GM12878 (cell line): ENCODE measurements around the gene CATSPER4. TPM values are rescaled to one million over a fixed set of nuclear protein-coding genes. Genes with fewer than 3 reads are reported as not detected.

ENCODE experiments used
- ATAC-seq: fragments of 200-7000 bp; cut with Tn5 transposase; 3 replicates; pipeline ENCODE4 v1.9.1; 2020; ENCODE audit warnings: mild to moderate bottlenecking, moderate library complexity
- BruUV-seq: library from RNA; stranded (reverse); fragments of 400-500 nt; replicated peaks from 2 replicates; lab custom pipeline; 2021; lab: Mats Ljungman, UMichigan
- CTCF ChIA-PET: fragments of 300-600 bp; sonication (Branson Sonifier 250); formaldehyde crosslinking; extraction: SDS; loops from one replicate; lab custom pipeline; 2021; ENCODE audit warnings: inconsistent platforms; lab: Yijun Ruan, JAX
- POLR2A ChIA-PET: fragments of 350-600 bp; formaldehyde crosslinking; extraction: SDS; loops from one replicate; lab custom pipeline; 2021; ENCODE audit warnings: inconsistent platforms; lab: Charles Lee
- RAD21 ChIA-PET: fragments of 300-600 bp; sonication (Branson Sonifier 250); formaldehyde crosslinking; loops from one replicate; lab custom pipeline; 2023; ENCODE audit warnings: antibody characterized with exemption; ENCODE audit not compliant: unreplicated experiment; lab: Charles Lee
- SMC1A ChIA-PET: fragments of 300-600 bp; sonication (Branson Sonifier 250); formaldehyde crosslinking; loops from one replicate; lab custom pipeline; 2023; ENCODE audit not compliant: unreplicated experiment, uncharacterized antibody; lab: Charles Lee
- DNase-seq: peaks from one replicate; pipeline ENCODE4 v3.0.0-alpha.2; 2011; ENCODE audit warnings: low read depth, low spot score
- FAIRE-seq: peaks from 3 replicates; lab custom pipeline; 2011; peaks lifted over from hg19 to GRCh38; lab: Jason Lieb, UNC
- H2AFZ ChIP-seq: 2 replicates; pipeline ENCODE4 v1.6.0; 2011; ENCODE audit warnings: low read depth, low read length, control low read depth; ENCODE audit not compliant: control insufficient read depth
- H3K27ac ChIP-seq: 2 replicates; pipeline ENCODE4 v1.5.1; 2011; ENCODE audit warnings: control low read depth; ENCODE audit not compliant: control insufficient read depth, insufficient read depth
- H3K27me3 ChIP-seq, 2 experiments: replicated peaks in 1 of 2; 2 replicates each; pipeline versions ENCODE4 v1.6.0 to v1.6.1; 2011; ENCODE audit warnings: low read length in 1 of 2; ENCODE audit not compliant: control insufficient read depth in 2 of 2, insufficient read depth in 2 of 2
- H3K36me3 ChIP-seq, 2 experiments: 2 replicates each; pipeline ENCODE4 v1.5.1; 2011; ENCODE audit warnings: low read length in 1 of 2; ENCODE audit not compliant: control insufficient read depth in 2 of 2, insufficient read depth in 2 of 2
- H3K4me1 ChIP-seq: 2 replicates; pipeline ENCODE4 v1.6.1; 2011; ENCODE audit warnings: mild to moderate bottlenecking, low read length, moderate library complexity, mixed read lengths; ENCODE audit not compliant: control insufficient read depth, insufficient read depth
- H3K4me2 ChIP-seq: 2 replicates; pipeline ENCODE4 v1.6.0; 2011; ENCODE audit warnings: control low read depth; ENCODE audit not compliant: control insufficient read depth, insufficient read depth
- H3K4me3 ChIP-seq: fragments of 200-600 bp; sonication (generic); 2 replicates; pipeline ENCODE4 v1.5.1; 2016
- H3K79me2 ChIP-seq: 2 replicates; pipeline ENCODE4 v1.6.0; 2011; ENCODE audit warnings: low read length; ENCODE audit not compliant: control insufficient read depth, insufficient read depth
- H3K9ac ChIP-seq: 2 replicates; pipeline ENCODE4 v1.8.0; 2011; ENCODE audit warnings: low read length, control low read depth, mixed read lengths; ENCODE audit not compliant: control insufficient read depth, insufficient read depth
- H3K9me3 ChIP-seq: replicated peaks from 3 replicates; pipeline ENCODE4 v1.5.1; 2011; ENCODE audit warnings: mild to moderate bottlenecking, low read length; ENCODE audit not compliant: control insufficient read depth, insufficient read depth
- H4K20me1 ChIP-seq: 2 replicates; pipeline ENCODE4 v1.6.0; 2011; ENCODE audit not compliant: control insufficient read depth, insufficient read depth
- ASH2L ChIP-seq: fragments of 300-600, 200-600 bp; sonication (generic); IDR thresholded peaks from 2 replicates; pipeline ENCODE4 v1.6.1; 2017; ENCODE audit warnings: low read depth, mild to moderate bottlenecking, borderline replicate concordance
- GATAD2B ChIP-seq: fragments of 450-650 bp; conservative IDR thresholded peaks from 2 replicates; pipeline ENCODE4 v1.6.1; 2017; ENCODE audit warnings: low read depth, mild to moderate bottlenecking, moderate library complexity
- IRF5 ChIP-seq: fragments of 450-650 bp; IDR thresholded peaks from 2 replicates; pipeline ENCODE4 v1.6.1; 2017; ENCODE audit warnings: borderline replicate concordance
- RCOR1 ChIP-seq: conservative IDR thresholded peaks from 2 replicates; pipeline ENCODE4 v1.6.1; 2012; ENCODE audit warnings: low read depth, low read length, improper control_type of control experiment
- REST ChIP-seq: IDR thresholded peaks from 2 replicates; pipeline ENCODE4 v1.6.1; 2012; ENCODE audit warnings: mild to moderate bottlenecking, low read depth, low read length
- SRF ChIP-seq, 2 experiments: IDR thresholded peaks; 2 replicates each; pipeline ENCODE4 v1.6.1; 2011; ENCODE audit warnings: low read depth in 2 of 2, low read length in 2 of 2, mild to moderate bottlenecking in 1 of 2, moderate library complexity in 1 of 2
- WGBS: methylation state at CpG from one replicate; pipeline ENCODE4 v1.1.6; 2016; ENCODE audit warnings: low lambda C conversion rate; ENCODE audit not compliant: insufficient replicate concordance, insufficient coverage; ENCODE audit errors: missing lambda C conversion rate; 5-methylcytosine and 5-hydroxymethylcytosine counted together
- in situ Hi-C: fragments of 300-500 bp; cut with MboI; formaldehyde crosslinking; loops from 9 replicates; pipeline ENCODE4 v1.14.3; 2018; ENCODE audit warnings: mixed read lengths
- intact Hi-C: fragments of 100-400 bp; cut with micrococcal nuclease; formaldehyde crosslinking; loops from one replicate; pipeline ENCODE4 v1.14.2; 2022; ENCODE audit not compliant: unreplicated experiment
- polyA plus RNA-seq, 11 experiments: library from polyadenylated mRNA; depleted of rRNA in 4 of 11; unstranded in 6 of 11; stranded (reverse) in 5 of 11; fragments of >200 nt; fragmentation: Nextera tagmentation in 4 of 11; fragmentation: Illumina TruSeq in 1 of 11; extraction: Ambion mirVana in 4 of 11; extraction: Trizol in 1 of 11; gene quantifications; 1 replicate in 1 of 11; 2 replicates in 10 of 11; pipeline versions ENCODE4 v1.2.1 to v1.2.3, GENCODE V29; 2011 to 2016; ENCODE audit warnings: inconsistent platforms in 2 of 11, missing spikeins in 2 of 11, low read depth in 1 of 11
- total RNA-seq, 4 experiments: library from RNA; depleted of rRNA in 3 of 4; stranded (reverse); fragments of >200 nt in 3 of 4; fragmentation: Illumina TruSeq in 1 of 4; extraction: Trizol in 1 of 4; gene quantifications; 2 replicates each; pipeline versions ENCODE4 v1.2.1 to v1.2.3, GENCODE V29; 2013 to 2021

The CATSPER4 gene
- total and polyA plus RNA-seq, 10 of the 15 experiments (the other 5 are each of a cell fraction or from before 2014, with no cell fraction given), result 0.13 TPM; not detected in 9

- H3K9me3 ChIP-seq, result no peaks in the 10 kb centered on the region
- FAIRE-seq (no peak), DNase-seq (no peak), ATAC-seq (no peak)
- RAD21 ChIA-PET, result no interaction called here
- no peaks in the 10 kb centered on the region for H4K20me1 ChIP-seq
- no peaks in the 10 kb centered on the region for H3K27me3 ChIP-seq
- no peaks in the 10 kb centered on the region for H3K36me3 ChIP-seq
- intact Hi-C loops (no loop called here), in situ Hi-C loops (no loop called here)
- H3K4me1 ChIP-seq, result no peaks in the 10 kb centered on the region
- H3K27ac ChIP-seq, result no peak overlapping the region
- no peak overlapping the region for H3K9ac ChIP-seq
- H3K79me2 ChIP-seq, result no peaks in the 10 kb centered on the region
- no peak overlapping the region for H3K4me3 ChIP-seq
- SMC1A ChIA-PET, result no interaction called here
- POLR2A ChIA-PET, result no interaction called here
- TF ChIP-seq REST, result no peak
- no peak for TF ChIP-seq IRF5
- TF ChIP-seq SRF (IDR thresholded peaks at IDR 0.05; ENCODE audit: low read depth in 2 of 2, low read length in 2 of 2), result no peak
- TF ChIP-seq ASH2L, result no peak
- TF ChIP-seq RCOR1, result no peak
- no peak for TF ChIP-seq GATAD2B
- CTCF ChIA-PET, result no interaction called here
- no peak overlapping the region for H2AFZ ChIP-seq
- H3K4me2 ChIP-seq, result no peak overlapping the region
- BruUV-seq, result no TSS peak
- WGBS, result 31% methylated on average over 3 of the region's 3 CpGs
Observed at GRCh38 chr1:26197301-26197700, 6.9 kb downstream of the CATSPER4 start.
